Neural cell (in vitro differentiated cells): ENCODE data around the gene SEPTIN1. TPM values are rescaled to one million over a fixed set of nuclear protein-coding genes. Genes with fewer than 3 reads are reported as not detected.

ENCODE experiments used
- H2AFZ ChIP-seq: fragments of 200-600, 300-800 bp; sonication (generic), shearing (Covaris generic); 2 replicates; pipeline ENCODE4 v1.6.0; 2014; ENCODE audit warnings: low read depth, mild to moderate bottlenecking, antibody characterized with exemption, low read length, moderate library complexity
- H3F3A ChIP-seq: fragments of 200-600 bp; shearing (Covaris generic); 2 replicates; pipeline ENCODE4 v1.6.1; 2016; ENCODE audit warnings: mild to moderate bottlenecking, moderate library complexity, mixed read lengths, antibody characterized with exemption, low read length; ENCODE audit not compliant: insufficient read depth, poor library complexity, severe bottlenecking
- H3K27ac ChIP-seq: fragments of 200-600, 300-800 bp; sonication (generic), shearing (Covaris generic); 2 replicates; pipeline ENCODE4 v1.5.1; 2014; ENCODE audit warnings: mild to moderate bottlenecking, low read length, moderate library complexity
- H3K27me3 ChIP-seq: fragments of 300-800, 200-600 bp; sonication (generic), shearing (Covaris generic); 2 replicates; pipeline ENCODE4 v1.6.0; 2014; ENCODE audit warnings: mild to moderate bottlenecking, low read depth, low read length, moderate library complexity; ENCODE audit not compliant: insufficient read depth
- H3K36me3 ChIP-seq: fragments of 300-800, 200-600 bp; sonication (generic), shearing (Covaris generic); 2 replicates; pipeline ENCODE4 v1.5.1; 2014; ENCODE audit warnings: mild to moderate bottlenecking, antibody characterized with exemption, low read length, moderate library complexity; ENCODE audit not compliant: insufficient read depth
- H3K4me2 ChIP-seq: fragments of 300-800, 200-600 bp; sonication (generic), shearing (Covaris generic); 2 replicates; pipeline ENCODE4 v1.6.0; 2014; ENCODE audit warnings: mild to moderate bottlenecking, low read length
- H3K4me3 ChIP-seq: fragments of 300-800, 200-600 bp; sonication (generic), shearing (Covaris generic); 2 replicates; pipeline ENCODE4 v1.5.1; 2014; ENCODE audit warnings: mild to moderate bottlenecking, low read length, moderate library complexity
- H3K79me2 ChIP-seq: fragments of 200-600 bp; shearing (Covaris generic); replicated peaks from 2 replicates; pipeline ENCODE4 v1.6.0; 2014; ENCODE audit warnings: mild to moderate bottlenecking, low read length, moderate library complexity; ENCODE audit not compliant: insufficient read depth
- H3K9ac ChIP-seq: fragments of 300-800, 200-600 bp; sonication (generic), shearing (Covaris generic); 2 replicates; pipeline ENCODE4 v1.6.1; 2016; ENCODE audit warnings: mild to moderate bottlenecking, low read length, mixed read lengths
- H3K9me2 ChIP-seq: fragments of 200-600 bp; shearing (Covaris generic); 2 replicates; pipeline ENCODE4 v1.6.1; 2016; ENCODE audit warnings: mild to moderate bottlenecking, low read length, mixed read lengths; ENCODE audit not compliant: insufficient read depth
- H3K9me3 ChIP-seq: fragments of 200-600, 300-800 bp; sonication (generic), shearing (Covaris generic); 2 replicates; pipeline ENCODE4 v1.6.1; 2016; ENCODE audit warnings: mild to moderate bottlenecking, mixed run types, low read length, moderate library complexity, mixed read lengths
- H4K20me1 ChIP-seq: fragments of 200-600 bp; shearing (Covaris generic); 2 replicates; pipeline ENCODE4 v1.6.1; 2016; ENCODE audit warnings: mild to moderate bottlenecking, mixed run types; ENCODE audit not compliant: insufficient read depth
- CTCF ChIP-seq: fragments of 450-650 bp; IDR thresholded peaks from 2 replicates; pipeline ENCODE4 v1.5.1; 2014; ENCODE audit warnings: antibody characterized with exemption, mild to moderate bottlenecking, moderate library complexity; ENCODE audit not compliant: poor library complexity, severe bottlenecking
- EP300 ChIP-seq: fragments of 450-650 bp; conservative IDR thresholded peaks from 2 replicates; pipeline ENCODE4 v1.6.1; 2014; ENCODE audit warnings: antibody characterized with exemption, mild to moderate bottlenecking, moderate library complexity; ENCODE audit not compliant: poor library complexity, severe bottlenecking
- EZH2 ChIP-seq: fragments of 200-600, 300-800 bp; shearing (Covaris generic), sonication (generic); IDR thresholded peaks from 2 replicates; pipeline ENCODE4 v1.6.1; 2014; ENCODE audit warnings: antibody characterized with exemption, low read length, borderline replicate concordance, mild to moderate bottlenecking; ENCODE audit not compliant: insufficient read depth, poor library complexity, severe bottlenecking
- MXI1 ChIP-seq: fragments of 450-650 bp; conservative IDR thresholded peaks from 2 replicates; pipeline ENCODE4 v1.6.1; 2014; ENCODE audit warnings: antibody characterized with exemption, mild to moderate bottlenecking; ENCODE audit not compliant: poor library complexity, severe bottlenecking
- POLR2AphosphoS5 ChIP-seq: IDR thresholded peaks from 2 replicates; pipeline ENCODE4 v1.6.1; 2012
- RAD21 ChIP-seq: fragments of 450-650 bp; conservative IDR thresholded peaks from 2 replicates; pipeline ENCODE4 v1.6.1; 2014; ENCODE audit warnings: antibody characterized with exemption, mild to moderate bottlenecking, moderate library complexity
- REST ChIP-seq: IDR thresholded peaks from 2 replicates; pipeline ENCODE4 v1.6.1; 2012; ENCODE audit warnings: borderline replicate concordance
- SMC3 ChIP-seq: fragments of 450-650 bp; conservative IDR thresholded peaks from 2 replicates; pipeline ENCODE4 v1.6.1; 2014; ENCODE audit warnings: antibody characterized with exemption, mild to moderate bottlenecking, moderate library complexity; ENCODE audit not compliant: poor library complexity
- TAF1 ChIP-seq: IDR thresholded peaks from 2 replicates; pipeline ENCODE4 v1.6.1; 2012; ENCODE audit warnings: low read depth
- polyA plus RNA-seq: library from polyadenylated mRNA; depleted of rRNA; stranded (reverse); fragments of >200 nt; gene quantifications from 2 replicates; pipeline ENCODE4 v1.2.3, GENCODE V29; 2014

Gene SEPTIN1
- polyA plus RNA-seq, 1 donor from 2014 or later: 0.38 TPM

- H3K4me2 ChIP-seq: no peak overlapping the region
- TF ChIP-seq SMC3 (no peak), EZH2 (no peak), TAF1 (no peak), POLR2AphosphoS5 (no peak), MXI1 (no peak)
- no peaks in the 10 kb centered on the region for H4K20me1 ChIP-seq
- H2AFZ ChIP-seq: no peak overlapping the region
- H3F3A ChIP-seq: peaks cover 2% of the 10 kb centered on the region
- H3K27me3 ChIP-seq: no peaks in the 10 kb centered on the region
- peak overlapping the region; percentile 57 for H3K27ac ChIP-seq
- no peaks in the 10 kb centered on the region for H3K9me3 ChIP-seq
- H3K9me2 ChIP-seq: no peaks in the 10 kb centered on the region
- peak overlapping the region; percentile 59 for H3K9ac ChIP-seq
- H3K4me3 ChIP-seq: peak overlapping the region; percentile 71
- no peaks in the 10 kb centered on the region for H3K79me2 ChIP-seq
- H3K36me3 ChIP-seq: no peaks in the 10 kb centered on the region
These were observed 34.5 kb upstream of the SEPTIN1 start for GRCh38 chr16:30416624-30417528.

- no peak overlapping the region for H3K4me3 ChIP-seq
- H3K27ac ChIP-seq: no peak overlapping the region
- H4K20me1 ChIP-seq: no peaks in the 10 kb centered on the region
These were observed 33.8 kb upstream of the SEPTIN1 start for GRCh38 chr16:30416047-30416603.

More at GRCh38 chr16:30416047-30416603, 33.8 kb upstream of the SEPTIN1 start:
- Histone ChIP-seq H3K36me3 (no peaks in the 10 kb centered on the region), H3F3A (peaks cover 2% of the 10 kb centered on the region), H3K4me2 (no peak overlapping the region), H3K9ac (no peak overlapping the region), H3K9me3 (no peaks in the 10 kb centered on the region), H3K27me3 (no peaks in the 10 kb centered on the region), H2AFZ (no peak overlapping the region), H3K9me2 (no peaks in the 10 kb centered on the region), H3K79me2 (no peaks in the 10 kb centered on the region)
- TF ChIP-seq MXI1 (no peak), TAF1 (no peak), CTCF (no peak), SMC3 (no peak), RAD21 (no peak), EP300 (no peak), EZH2 (no peak), REST (no peak), POLR2AphosphoS5 (no peak)
